ENCODE results near the gene DLG2. TPM values are rescaled to one million over a fixed set of nuclear protein-coding genes. Genes with fewer than 3 reads are reported as not detected.
"Not testable (repeated sequence)": the region's sequence is repeated elsewhere in the genome, so short reads cannot be mapped to it uniquely, and the experiment has no call there.

Gene DLG2
- total and polyA plus RNA-seq, 7 donors = 0.23 to 5.3 (median 3.4) TPM

DNA sequence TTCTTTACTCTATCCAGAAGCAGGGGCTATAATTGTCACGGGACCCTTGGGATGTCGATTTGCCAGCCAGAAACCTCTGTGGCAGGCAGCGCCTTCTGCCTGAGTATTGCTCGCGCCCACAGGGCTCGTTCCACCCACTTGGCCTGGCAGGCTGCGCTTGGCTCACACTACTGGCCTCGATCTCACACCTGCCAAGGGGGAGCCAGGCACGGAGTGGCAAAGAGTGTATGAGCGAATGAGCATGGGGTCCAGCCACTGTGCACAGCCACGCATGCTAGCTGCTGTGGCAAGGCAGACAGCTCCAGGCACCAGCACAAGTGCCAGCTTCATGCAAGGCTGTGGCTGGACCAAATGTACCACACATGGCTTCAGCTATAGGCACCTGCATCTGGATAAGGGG is 599.8 kb downstream of the DLG2 start:
- WGBS, 3 donors = 92 to 95% (median 94%) methylated on average over 11 of the region's 11 CpGs
- Histone ChIP-seq H3K4me3 (no peak overlapping the region), H3K4me1 (no peaks in the 10 kb centered on the region), H3K36me3 (ENCODE audit: insufficient read depth in 1 of 2, low read depth in 1 of 2) (no peaks in the 10 kb centered on the region), H3K27me3 (ENCODE audit: insufficient read depth in 3 of 3, low read length in 2 of 3) (no peaks in the 10 kb centered on the region), H3K27ac (no peak overlapping the region), H3K9me3 (no peaks in the 10 kb centered on the region)
- intact Hi-C loops (cut with DNase I) = no loop called here
- TF ChIP-seq, protein P1, sequence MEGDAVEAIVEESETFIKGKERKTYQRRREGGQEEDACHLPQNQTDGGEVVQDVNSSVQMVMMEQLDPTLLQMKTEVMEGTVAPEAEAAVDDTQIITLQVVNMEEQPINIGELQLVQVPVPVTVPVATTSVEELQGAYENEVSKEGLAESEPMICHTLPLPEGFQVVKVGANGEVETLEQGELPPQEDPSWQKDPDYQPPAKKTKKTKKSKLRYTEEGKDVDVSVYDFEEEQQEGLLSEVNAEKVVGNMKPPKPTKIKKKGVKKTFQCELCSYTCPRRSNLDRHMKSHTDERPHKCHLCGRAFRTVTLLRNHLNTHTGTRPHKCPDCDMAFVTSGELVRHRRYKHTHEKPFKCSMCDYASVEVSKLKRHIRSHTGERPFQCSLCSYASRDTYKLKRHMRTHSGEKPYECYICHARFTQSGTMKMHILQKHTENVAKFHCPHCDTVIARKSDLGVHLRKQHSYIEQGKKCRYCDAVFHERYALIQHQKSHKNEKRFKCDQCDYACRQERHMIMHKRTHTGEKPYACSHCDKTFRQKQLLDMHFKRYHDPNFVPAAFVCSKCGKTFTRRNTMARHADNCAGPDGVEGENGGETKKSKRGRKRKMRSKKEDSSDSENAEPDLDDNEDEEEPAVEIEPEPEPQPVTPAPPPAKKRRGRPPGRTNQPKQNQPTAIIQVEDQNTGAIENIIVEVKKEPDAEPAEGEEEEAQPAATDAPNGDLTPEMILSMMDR (IDR thresholded peaks at IDR 0.05) = no peak
- DNase-seq (no peak), ATAC-seq (no peak)

DNA sequence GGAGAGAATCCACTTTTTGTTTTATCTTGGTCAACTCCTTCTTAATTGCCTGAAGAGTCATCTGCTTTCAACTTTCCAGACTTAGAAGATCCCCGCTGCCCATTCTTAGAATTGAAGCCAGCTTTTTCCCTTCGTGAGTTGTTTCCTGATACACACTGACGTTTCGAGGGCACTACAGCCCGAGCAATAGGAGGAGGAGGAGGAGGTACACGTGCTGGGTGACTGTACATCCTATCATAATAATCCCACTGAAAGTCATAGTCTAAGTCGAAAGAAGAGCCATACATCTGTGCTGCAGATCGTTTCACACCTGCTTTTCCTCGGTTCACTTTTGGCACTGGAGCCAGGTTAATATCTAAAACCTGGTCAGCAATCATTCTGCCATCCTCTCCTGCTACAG is 606.1 kb downstream of the DLG2 start:
- intact Hi-C loops (cut with DNase I) = no loop called here
- Histone ChIP-seq H3K4me1 (no peaks in the 10 kb centered on the region), H3K27me3 (ENCODE audit: insufficient read depth in 3 of 3, low read length in 2 of 3) (no peaks in the 10 kb centered on the region), H3K4me3 (no peak overlapping the region), H3K9me3 (no peaks in the 10 kb centered on the region), H3K27ac (no peak overlapping the region), H3K36me3 (ENCODE audit: insufficient read depth in 1 of 2, low read depth in 1 of 2) (no peaks in the 10 kb centered on the region)
- no peak for DNase-seq
- TF ChIP-seq, protein P1 (IDR thresholded peaks at IDR 0.05) = no peak
- no peak for ATAC-seq
- 76 to 87% (median 82%) methylated on average over 9 of the region's 9 CpGs for WGBS, 3 donors

DNA sequence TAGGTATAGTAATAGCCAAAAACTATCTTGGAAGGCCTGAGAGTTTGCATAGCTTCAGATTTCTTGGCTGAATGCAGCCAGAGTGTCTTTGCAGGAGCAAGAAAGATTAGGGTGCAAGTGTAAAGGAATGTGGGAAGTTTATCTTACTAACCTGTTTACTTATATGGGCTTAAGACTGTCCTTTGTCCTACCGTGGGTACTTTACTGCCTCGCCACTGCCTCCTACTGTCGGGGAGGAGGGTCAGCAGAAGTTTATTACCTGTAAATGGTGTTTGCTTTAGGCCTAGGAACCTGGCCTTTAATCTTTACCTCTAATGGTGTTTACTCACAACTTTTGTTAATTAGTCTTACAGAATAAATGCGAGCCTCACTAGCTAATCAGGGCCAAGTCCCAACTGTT is 633.8 kb downstream of the DLG2 start:
- no peaks in the 10 kb centered on the region for H3K27me3 ChIP-seq (ENCODE audit: insufficient read depth in 3 of 3, low read length in 2 of 3)
- intact Hi-C loops (cut with DNase I) = no loop called here
- 57 to 62% (median 60%) methylated on average over 4 of the region's 4 CpGs for WGBS, 3 donors
- ATAC-seq (no peak), DNase-seq (no peak)
- TF ChIP-seq, protein P1 (IDR thresholded peaks at IDR 0.05) = no peak
- no peaks in the 10 kb centered on the region for H3K4me1 ChIP-seq
- H3K36me3 ChIP-seq (ENCODE audit: insufficient read depth in 1 of 2, low read depth in 1 of 2) = no peaks in the 10 kb centered on the region
- H3K27ac ChIP-seq = no peak overlapping the region
- peaks cover 4% of the 10 kb centered on the region for H3K9me3 ChIP-seq
- no peak overlapping the region for H3K4me3 ChIP-seq

DNA sequence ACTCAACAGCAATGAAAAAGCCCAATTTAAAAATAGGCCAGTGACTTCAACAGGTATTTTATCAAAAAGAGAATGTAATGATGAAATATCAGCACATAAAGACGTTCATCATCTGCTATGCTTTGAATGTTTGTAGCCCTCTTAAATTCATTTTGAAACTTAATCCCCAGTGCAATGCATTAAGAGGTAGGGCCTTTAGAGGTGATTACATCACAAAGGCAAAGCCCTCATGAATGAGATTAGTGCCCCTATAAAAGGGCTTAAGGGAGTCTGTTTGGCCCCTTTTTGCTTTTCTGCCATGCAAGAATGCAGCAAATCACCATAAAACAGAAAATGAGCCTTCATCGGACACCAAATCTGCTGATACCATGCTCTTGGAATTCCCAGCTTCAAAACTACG is 637.0 kb downstream of the DLG2 start:
- peaks cover 12% of the 10 kb centered on the region for H3K9me3 ChIP-seq
- no peak overlapping the region for H3K4me3 ChIP-seq
- no peak for DNase-seq
- TF ChIP-seq, protein P1 (IDR thresholded peaks at IDR 0.05) = no peak
- intact Hi-C loops (cut with DNase I) = no loop called here
- no peaks in the 10 kb centered on the region for H3K4me1 ChIP-seq
- WGBS, 3 donors = 48 to 58% (median 55%) methylated on average over 3 of the region's 3 CpGs
- ATAC-seq = no peak
- H3K27ac ChIP-seq = no peak overlapping the region
- no peaks in the 10 kb centered on the region for H3K27me3 ChIP-seq (ENCODE audit: insufficient read depth in 3 of 3, low read length in 2 of 3)
- no peaks in the 10 kb centered on the region for H3K36me3 ChIP-seq (ENCODE audit: insufficient read depth in 1 of 2, low read depth in 1 of 2)

DNA sequence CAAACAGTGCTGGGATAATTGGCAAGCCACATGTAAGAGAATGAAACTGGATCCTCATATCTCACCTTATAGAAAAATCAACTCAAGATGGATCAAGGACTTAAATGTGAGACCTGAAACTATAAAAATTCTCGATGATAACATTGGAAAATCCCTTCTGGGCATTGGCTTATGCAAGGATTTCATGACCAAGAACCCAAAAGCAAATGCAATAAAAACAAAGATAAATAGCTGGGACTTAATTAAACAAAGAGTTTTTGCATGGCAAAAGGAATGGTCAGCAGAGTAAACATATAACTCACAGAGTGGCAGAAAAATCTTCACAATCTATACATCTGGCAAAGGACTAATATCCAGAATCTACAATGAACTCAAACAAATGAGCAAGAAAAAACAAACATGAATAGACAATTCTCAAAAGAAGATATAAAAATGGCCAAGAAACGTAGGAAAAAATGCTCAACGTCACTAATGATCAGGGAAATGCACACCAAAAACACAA is 639.4 kb downstream of the DLG2 start:
- H3K9me3 ChIP-seq; DNase-seq; H3K4me1 ChIP-seq; ATAC-seq; H3K4me3 ChIP-seq; H3K27ac ChIP-seq; H3K27me3 ChIP-seq (ENCODE audit: insufficient read depth in 3 of 3, low read length in 2 of 3); intact Hi-C loops (cut with DNase I); H3K36me3 ChIP-seq (ENCODE audit: insufficient read depth in 1 of 2, low read depth in 1 of 2): not testable (repeated sequence)
- WGBS, 3 donors = 67 to 77% (median 70%) methylated on average over 3 of the region's 3 CpGs
